ENCODE measurements around the gene SEMA4C.

SEMA4C gene

DNA sequence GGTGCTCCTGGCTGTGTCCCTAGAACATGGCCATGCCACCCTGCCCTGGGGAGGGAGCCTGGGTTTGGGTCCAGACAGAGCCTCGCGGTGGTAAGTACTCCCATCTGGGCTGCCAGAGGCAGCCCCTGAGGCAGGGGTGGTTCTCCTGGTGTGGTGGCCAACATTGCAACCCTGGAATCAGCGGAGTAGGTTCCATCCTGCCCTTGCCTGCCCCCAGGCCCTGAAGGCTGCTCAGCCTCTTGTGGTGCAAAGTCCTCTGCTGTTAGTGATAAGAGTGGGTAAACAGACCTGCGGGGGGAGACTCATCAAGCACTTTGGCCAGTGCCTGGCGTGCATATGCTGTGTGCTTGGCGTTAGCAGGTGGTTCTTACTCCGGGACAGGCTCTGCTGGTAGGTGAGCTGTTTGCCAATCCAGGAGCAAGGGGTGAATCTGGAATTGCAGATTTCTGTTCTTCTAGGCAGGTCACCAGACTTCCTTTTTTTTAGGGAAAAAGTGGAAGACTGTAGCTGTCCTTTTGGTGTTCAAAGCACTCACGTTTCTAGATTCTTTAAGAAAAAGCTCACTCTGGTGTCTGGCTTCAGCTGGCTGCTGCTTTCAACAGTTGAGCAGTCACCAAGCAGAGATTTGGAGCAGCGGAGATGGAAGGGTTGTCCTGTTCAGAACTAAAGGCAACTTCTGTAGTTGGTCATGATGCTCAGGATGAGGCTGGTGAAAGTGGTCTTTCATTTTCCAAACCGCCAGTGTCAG lies 50.6 kb downstream of the SEMA4C start:
- DNase-seq: no peak

DNA sequence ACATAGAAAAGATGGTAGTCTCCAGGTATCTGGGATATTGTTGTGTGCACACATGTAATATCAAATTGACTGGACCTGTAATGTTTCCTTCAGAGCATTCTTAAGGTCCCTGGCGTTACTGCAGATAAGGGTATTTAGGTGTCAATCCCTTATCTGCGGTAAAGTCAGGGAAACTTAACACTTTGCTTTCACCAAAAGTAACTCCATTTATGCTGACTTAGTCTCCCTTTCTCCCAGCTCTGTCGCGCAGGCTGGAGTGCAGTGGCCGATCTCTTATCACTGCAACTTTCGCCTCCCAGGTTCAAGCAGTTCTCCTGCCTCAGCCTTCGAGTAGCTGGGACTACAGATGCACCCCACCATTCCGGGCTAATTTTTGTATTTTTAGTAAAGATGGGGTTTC lies 52.0 kb downstream of the SEMA4C start:
- no peak for DNase-seq

DNA sequence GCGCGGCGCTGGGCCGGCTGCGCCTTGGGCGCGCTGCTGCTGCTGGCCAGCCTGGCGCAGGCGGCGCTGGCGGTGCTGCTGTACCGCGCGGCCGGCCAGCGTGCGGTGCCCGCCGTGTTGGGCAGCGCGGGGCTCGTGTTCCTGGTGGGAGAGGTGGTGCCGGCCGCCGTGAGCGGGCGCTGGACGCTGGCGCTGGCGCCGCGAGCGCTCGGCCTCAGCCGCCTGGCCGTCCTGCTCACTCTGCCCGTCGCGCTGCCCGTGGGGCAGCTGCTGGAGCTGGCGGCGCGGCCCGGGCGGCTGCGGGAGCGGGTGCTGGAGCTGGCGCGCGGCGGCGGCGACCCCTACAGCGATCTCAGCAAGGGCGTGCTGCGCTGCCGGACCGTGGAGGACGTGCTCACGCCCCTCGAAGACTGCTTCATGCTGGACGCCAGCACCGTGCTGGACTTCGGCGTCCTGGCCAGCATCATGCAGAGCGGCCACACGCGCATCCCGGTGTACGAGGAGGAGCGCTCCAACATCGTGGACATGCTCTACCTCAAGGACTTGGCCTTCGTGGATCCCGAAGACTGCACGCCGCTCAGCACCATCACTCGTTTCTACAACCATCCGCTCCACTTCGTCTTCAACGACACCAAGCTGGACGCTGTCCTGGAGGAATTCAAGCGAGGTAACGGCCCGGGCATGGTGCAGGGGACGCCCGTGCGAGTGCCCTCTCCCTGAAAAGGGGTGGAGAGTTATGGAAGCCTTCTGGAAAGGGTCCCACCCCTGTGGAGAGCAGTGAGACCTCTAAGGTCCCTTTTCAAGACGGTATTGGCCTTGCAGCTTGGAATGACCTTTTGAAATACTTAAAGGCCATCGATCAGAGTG lies 52.8 kb downstream of the SEMA4C start:
- no peak for DNase-seq

DNA sequence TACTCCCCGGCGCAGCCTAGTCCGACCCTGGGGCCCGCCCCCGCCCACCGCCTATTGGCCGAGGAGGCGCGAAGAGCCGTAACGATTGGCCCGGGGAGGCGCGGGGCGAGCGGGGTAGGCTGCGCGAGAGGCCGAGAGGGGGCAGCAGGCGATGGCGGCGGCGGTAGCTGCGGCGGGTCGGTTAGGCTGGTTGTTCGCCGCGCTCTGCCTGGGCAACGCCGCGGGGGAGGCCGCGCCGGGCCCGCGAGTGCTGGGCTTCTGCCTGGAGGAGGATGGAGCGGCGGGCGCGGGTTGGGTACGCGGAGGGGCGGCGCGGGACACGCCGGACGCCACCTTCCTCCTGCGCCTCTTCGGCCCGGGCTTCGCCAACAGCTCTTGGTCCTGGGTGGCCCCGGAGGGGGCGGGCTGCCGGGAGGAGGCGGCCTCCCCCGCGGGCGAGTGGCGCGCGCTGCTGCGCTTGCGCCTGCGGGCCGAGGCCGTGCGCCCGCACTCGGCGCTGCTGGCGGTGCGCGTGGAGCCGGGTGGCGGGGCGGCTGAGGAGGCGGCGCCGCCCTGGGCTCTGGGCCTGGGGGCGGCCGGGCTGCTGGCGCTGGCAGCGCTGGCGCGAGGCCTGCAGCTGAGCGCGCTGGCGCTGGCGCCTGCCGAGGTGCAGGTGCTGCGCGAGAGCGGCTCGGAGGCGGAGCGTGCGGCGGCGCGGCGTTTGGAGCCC lies 53.6 kb downstream of the SEMA4C start, which contains the start of gene CNNM3:
Gene CNNM3 (plus strand): TSS at position 142 of the 709 bp plus-strand sequence. CDS start 10 bp downstream, at position 152.
- peak; percentile 89 to 95 (median 93) for DNase-seq

DNA sequence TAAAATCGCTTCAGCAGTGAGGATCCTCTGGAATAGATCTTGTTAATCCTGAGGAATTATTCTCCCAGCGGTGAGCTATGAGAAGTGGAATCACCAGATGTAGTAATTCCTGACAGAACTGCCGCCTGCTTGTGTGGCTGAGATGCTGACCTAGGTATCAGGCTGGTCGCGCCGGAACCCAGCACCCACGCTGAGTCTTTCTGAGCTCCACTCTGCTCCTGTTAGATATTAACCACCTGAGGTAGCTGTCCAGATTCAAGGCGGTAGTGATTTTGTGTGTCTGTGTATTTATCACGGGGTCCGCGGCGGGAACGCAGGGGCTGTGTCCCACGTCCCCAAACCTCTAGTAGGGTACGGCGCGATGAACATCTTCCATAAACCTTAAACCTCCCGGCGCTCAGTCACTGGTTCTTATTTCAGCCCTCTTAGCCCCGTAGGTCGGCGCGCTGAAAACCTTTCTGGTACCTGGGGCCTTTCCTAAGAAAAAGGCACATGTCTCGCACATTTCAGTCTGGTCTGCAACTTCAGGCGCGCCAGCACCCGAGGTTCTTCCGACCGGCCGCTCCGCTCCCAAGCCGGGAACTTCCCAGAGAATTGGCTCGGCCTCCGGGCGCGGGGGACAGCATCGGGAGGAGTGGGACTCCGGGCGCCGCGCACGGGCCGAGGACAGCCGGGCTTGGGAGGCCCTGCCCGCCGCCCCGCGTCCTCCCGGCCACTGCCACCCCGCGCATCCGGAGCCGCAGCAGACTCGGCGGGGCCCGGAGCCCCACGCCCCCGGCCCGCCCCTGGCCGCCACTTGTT lies 54.4 kb downstream of the SEMA4C start:
- DNase-seq: no peak

DNA sequence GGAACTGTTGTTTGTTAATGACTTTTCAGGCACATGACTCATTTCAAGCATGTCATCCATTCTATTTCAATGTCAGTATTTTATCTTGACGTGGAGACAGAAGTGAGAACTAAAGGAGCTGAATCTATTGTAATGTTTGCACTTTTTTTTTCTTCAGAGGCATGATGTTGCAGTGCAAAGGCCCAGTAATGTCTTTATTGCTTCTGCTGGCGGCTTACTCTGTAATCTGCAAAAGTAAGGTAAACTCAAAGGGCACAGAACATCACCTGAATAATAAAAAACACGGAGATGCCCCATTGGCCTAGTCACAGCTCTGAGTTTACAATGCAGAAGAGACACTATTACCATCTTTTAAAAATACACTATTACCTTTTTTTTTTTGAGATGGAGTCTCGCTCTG lies 56.2 kb downstream of the SEMA4C start:
- no peak for DNase-seq

DNA sequence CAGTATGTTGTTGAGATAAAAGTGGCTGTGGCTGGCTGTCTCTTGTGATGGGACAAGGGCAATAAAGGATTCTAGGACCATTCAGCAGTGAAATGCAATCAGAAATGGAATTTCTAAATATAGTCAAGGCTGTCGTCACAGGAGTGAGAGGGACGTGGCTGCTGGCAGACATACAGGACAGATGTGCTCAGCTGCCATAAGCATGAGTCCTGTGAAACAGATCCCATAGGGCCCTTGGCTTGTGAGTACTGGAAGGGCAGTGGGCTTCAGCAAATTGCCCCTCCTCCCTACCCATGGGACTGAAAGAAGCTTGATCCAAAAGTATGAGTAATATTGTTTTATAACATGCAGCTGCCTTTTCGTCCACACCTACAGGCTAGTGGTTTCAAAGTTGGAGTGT lies 58.0 kb downstream of the SEMA4C start:
- no peak for DNase-seq

DNA sequence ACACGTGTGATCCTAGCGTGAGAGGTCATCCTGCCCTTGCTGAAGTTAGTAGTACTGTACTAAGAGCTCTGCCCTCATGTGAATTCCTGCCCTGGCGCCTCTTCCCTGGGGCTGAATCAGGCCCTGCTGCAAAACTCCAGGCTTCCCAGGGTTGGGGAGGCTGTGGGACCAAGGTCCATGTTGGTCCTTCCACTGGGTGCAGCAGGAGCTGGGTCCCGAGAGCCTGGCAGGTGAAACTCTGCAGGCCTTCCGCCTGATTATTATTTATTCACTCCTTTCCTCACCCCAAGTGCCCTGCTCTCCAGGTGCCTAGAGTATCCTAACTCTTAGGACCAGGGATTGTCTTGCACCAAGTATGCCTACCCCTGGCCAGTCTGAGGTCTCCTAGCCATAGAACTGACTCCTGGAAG lies 59.1 kb downstream of the SEMA4C start:
- DNase-seq: no peak

DNA sequence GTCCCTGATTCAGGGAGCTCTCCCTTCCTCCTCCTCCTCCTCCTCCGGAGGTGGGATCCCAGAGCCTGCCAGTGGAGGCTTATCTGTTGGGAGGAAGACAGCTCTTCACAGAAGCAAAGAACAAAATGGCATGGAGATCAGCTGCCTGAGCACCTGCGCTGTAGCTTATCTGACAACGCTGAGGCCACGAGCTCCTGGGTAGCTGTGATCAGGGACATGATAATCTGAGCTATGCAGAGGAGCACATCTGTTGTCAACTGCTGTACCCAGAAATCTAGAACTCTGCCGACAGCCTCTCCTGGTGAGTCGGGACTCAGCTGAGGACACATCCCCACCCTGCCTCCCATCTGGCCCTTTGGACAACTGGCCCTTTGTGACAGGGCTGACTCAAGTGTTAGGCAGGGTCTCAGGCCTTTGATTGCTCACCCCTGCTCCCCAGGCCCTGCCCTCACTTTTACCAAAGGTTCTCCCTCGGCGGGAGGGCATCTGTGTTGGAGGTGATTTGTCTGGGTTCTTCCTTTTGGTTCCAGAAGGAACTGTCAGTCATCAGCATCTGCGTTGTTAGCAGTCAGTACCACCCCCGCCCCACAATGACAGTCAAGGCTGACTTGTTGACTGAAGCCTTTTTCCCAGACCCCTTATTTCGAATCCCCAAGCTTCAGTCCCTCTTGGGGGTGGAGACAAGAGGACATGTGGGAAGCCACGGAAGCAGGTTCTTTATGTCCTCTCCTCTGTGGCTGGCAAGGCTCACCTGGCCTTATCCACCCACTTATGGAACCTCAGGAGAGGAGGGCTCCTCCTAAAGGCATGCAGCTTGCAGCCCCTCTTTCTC lies 59.7 kb downstream of the SEMA4C start:
- DNase-seq: no peak
